ENCODE measurements around the gene GTPBP3.
A peak's percentile ranks its signal among the peaks of the same experiment; 100 is the strongest.
"Not testable (repeated sequence)": the region's sequence is repeated elsewhere in the genome, so short reads cannot be mapped to it uniquely, and the experiment has no call there.

The GTPBP3 gene

DNA sequence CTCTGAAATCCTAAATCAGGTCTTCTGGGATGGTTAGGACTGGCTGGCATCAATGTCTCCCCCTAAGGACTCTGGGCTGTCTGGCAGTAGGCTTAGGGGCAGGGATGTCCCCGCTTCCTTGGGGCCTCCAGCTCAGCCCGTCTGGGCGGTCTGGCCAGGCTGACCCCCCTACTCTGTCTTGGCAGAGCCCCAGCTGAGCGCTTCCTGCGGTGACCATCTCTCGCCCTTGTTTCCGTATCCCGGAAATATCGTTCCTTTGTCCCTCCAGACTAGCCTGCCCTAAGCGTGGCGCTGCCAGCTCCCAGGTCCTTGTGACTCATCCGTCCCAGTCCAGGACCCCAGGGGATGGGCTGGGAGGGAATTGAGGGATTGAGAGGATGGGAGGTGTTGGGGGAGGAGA is 11.3 kb downstream of the GTPBP3 start:
- no peak for DNase-seq

DNA sequence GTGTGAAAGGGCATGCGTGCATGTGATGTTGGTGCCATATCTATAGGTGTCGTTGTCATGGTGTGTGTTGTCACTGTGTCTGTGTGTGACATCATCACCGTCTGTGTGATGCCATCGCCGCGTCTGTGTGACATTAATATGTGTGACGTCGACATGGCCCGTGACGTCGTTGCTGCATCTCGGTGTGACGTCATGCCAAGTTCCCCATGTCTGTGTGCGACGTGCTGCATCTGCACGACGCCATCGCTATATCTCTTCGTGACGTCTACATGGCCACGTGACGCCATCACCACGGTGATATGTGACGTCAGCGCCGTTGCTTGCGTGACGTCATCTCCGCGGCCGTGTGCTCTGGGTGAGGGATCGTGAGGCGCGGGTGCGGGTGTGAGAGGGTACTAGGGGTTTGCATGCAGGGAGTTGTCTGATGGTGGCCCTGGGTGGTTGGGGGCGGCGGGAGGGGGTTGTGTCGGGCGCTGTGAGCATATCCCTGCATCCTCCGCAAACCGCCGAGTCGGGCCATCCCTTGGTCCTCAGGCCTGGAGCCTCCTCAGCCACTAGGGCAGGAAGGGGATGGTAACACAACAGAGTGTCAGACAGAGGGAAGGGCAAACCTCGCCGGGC is 14.6 kb downstream of the GTPBP3 start:
- no peak for DNase-seq

DNA sequence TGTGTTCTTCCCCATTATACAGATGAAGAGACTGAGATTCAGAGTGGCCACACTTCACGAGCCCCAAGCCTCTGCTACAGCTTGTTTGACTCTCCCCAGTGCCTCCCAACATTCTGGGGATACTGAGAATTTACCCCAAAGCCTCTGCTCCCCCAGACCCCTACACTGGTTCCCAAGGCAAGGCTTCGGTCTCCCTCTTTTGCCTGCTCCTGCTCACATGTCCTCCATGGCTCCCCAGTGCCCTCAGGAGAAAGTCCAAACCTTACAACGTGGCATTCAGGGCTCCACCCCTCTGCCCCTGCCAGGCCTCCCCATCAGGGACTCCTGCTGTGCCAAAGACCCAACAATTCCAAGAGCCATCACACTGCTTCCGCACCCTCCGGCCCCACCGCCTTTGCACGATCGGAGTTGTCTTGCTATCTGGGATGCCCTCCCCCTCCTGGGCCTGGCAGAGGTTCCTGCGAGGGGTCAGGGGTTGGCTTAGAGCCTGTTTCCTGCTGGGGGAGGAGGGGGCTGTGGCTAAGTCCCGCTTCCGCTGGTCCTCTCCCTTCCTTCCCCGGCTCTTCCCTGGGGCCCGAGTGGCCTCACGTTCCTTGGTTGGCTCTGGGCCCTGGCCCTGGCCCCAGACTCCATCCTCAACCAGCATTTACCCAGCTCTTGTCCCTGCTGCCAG is 15.4 kb downstream of the GTPBP3 start:
- DNase-seq = no peak

DNA sequence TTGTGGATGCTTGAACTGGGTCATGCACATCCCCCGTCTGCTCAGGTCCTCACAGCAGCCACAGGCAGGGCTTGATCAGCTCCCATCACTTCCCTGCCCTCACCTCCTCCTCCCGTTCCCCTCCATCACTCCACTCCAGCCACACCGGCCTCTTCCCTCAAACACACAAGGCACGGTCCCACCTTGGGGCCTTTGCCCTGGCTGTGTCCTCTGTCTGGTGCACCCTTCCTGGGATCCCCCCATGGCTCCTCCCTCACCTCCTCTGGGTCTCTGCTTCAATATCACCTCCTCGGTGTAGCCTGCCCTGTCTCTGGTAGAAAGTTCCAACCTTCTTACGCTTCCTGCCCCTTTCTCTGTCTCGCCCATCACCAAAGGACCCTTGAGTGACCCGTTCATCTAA is 16.0 kb downstream of the GTPBP3 start:
- no peak for DNase-seq

DNA sequence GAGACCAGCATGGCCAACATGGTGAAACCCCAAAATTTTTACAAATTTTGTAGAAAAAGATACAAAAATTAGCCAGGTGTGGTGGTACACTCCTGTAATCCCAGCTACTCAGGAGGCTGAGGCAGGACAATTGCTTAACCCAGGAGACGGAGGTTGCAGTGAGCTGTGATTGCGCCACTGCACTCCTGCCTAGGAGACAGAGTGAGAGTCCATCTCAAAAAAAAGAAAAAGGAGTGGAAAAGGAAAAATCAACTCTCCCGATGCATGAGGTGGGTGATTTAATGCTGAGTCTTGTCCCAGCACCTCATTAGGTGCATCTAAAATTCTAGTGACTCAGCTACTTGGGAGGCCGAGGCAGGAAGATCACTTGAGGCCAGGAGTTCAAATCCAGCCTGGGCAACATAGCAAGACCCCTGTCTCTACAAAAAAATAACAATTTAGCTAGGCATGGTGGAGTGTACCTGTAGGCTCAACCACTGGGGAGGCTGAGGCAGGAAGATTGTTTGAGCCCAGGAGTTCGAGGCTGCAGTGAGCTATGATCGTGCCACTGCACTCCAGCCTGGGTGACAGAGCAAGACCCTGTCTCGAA is 19.8 kb downstream of the GTPBP3 start:
- no peak for DNase-seq

DNA sequence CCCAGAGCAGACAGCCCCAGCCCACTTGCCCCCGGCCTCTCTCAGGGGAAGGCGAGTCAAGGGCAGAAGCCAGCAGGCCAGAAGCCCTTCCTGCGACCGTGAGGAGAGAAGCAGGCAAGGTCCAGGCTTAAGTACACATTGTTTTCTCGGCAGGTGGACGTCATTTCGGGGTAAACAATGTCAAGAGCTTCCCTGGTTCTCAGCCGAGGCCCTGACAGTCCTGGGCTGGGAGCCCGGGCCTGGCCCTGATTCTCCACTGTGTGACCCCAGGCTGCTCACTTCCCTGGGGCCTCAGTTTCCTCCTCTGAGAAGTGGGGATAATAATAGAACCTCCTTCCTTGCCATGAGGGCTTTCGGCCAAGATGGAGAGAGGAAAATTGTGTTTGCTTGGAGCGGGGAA is 20.4 kb downstream of the GTPBP3 start:
- no peak for DNase-seq

DNA sequence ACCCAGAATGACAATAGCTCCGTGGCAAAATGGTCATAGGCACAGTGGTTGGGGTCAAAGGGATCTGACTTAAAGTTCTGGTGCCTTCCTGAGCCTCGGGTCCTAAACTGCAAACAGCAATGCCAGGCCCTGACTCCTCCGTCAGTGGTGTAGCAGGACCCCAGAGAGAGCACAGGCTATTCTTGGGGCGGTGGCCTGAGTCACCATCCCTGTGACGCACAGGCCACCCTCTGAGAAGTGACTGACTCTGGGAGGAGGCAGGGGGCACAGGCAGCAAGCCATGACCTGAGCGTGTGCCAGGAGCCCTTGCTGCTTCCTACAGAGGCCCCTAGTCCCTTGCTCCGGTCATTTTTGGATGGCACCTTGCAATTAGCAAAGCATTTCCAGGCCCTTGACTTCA is 21.0 kb downstream of the GTPBP3 start:
- DNase-seq = no peak

DNA sequence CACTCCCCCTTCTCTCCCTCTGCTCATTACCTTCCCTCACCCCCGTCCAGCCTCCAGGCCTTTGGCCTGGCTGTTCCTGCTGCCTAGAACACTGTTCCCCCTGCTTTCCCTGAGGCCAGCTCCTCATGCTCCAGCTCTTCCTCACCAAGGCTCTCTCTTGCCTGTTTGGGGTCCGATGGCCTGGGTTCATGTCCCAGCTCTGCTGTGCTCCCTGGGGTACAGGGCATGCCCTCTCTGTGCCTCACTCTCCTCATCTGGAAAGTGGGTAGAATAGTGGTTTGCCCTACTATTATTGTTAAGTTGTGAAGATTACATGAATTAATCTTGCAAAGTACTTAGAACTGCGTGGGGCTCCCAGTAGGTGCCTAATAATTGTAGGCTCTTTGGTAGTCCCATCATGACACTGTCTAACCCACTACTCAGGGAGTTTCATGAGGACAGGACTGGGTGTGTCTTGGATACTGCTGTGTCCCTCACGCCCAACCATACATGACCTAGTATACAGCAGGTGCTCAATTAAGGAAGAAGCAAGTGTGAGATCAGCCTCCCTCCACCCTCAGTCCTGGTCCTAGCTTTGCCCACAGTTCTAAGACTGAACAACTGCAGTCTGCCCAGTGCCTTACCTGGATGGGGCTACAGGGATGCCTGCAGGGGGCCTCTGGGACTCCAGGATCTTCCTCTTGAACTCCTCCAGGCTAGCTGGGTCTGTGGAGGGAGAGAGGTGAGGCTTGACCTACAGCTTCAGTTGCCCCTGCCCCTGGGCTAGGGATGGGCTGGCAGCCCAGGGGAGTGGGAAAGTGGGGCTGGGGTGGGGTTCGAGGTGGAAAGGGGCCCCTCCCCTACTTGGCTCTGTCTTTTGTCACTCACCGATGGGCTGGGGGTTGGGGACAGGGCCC is 22.8 kb downstream of the GTPBP3 start:
- DNase-seq = no peak

DNA sequence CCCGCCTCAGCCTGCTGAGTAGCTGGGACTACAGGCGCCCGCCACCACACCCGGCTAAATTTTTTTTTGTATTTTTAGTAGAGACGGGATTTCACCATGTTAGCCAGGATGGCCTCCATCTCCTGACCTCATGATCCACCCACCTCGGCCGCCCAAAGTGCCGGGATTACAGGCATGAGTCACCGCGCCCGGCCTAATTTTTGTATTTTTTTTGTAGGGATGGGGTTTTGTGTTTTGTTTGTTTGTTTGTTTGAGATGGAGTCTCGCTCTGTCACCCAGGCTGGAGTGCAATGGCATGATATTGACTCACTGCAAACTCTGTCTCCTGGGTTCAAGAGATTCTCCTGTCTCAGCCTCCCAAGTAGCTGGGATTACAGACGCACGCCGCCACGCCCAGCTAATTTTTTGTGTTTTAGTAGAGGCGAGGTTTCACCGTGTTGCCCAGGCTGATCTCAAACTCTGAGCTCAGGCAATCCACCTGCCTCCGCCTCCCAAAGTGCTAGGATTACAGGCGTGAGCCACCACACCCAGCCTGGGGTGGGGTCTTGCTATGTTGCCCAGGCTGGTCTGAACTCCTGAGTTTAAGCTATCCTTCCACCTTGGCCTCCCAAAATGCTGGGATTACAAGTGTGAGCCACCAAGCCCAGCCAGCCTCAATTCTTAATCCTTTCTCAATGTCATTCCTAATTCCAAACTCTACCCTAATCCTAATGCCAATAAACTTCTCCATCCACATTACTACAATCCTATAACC is 26.7 kb downstream of the GTPBP3 start:
- DNase-seq = not testable (repeated sequence)

DNA sequence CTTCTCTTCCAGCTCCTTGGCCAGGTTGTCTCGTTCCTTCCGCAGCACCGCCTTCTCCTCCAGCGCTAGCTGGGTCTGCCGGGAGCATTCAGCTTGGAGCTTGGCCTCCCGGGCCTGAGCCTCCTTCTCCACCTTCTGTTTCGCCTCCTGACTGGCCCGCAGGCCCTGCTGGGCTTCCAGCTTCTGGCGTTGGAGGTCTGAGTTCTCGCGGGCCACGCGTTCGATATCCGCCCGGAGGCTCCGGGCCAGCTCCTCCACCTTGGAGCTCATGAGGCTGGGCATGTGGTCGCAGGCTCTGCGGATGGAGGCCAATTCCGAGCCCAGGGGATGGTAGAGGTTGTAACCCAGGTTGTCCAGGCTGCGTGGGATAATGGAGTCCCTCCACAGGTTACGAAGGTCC is 28.0 kb downstream of the GTPBP3 start:
- DNase-seq = no peak

DNA sequence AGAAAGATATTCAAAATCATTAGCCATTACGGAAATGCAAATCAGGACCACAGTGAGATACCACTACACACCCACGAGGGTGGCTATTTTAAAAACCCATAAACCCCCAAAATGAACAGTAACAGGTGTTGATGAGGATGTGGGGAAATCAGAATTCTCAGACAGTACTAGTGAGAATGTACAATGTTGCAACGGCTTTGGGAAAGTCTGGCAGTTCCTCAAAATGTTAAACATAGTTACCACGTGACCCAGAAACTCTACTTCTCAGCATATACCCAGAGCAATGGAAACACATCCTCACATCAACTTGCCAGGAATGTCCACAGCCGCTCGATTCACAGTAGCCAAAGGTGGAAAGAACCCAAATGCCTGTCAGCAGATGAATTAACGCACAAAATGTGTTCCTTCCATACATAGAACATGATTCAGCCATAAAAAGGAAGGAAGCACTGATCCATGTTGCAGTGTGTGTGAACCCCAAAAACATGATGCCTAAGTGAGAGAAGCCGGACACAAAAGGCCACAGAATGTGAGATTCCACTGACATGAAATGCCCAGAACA is 32.8 kb downstream of the GTPBP3 start:
- peak; percentile 86 to 96 (median 91) for DNase-seq

DNA sequence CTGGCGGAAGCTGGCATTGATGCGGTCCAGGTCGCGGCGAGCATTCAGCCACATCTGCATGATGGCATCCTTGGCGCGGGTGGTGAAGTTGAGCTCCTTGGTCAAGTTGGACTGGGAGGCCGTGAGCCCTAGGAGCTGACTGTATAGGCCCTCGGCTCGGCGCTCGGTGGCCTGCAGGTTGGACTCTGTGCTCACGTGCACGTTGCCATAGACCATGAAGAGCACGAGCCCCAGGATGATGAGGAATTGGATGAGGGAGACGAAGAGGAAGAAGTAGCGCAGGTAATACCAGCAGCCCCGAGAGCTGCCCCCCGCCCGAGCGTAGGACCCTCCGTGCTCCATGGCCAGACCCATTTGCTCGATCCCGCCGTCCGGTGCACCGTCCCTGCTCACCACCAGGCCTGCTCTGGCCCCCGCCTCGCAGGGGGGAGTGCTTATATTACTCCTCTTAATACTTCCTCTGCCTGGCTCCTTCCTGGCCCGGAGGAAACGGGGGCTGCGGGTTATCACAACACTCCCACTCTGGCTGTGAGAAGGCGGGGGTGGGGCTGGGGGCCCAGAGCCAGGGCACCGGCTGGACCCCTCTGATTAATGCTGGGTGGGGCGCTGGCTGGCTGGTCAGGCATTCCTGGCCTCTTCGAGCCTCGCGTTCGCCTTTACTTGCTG is 39.7 kb downstream of the GTPBP3 start, which contains the start of gene PLVAP:
Gene PLVAP, minus strand, starts transcription at position 408 of the 666 bp plus-strand sequence. Its CDS starts 54 bp downstream, at position 354.
- peak in 2 of 3 donors; percentile 23 to 45 for DNase-seq

DNA sequence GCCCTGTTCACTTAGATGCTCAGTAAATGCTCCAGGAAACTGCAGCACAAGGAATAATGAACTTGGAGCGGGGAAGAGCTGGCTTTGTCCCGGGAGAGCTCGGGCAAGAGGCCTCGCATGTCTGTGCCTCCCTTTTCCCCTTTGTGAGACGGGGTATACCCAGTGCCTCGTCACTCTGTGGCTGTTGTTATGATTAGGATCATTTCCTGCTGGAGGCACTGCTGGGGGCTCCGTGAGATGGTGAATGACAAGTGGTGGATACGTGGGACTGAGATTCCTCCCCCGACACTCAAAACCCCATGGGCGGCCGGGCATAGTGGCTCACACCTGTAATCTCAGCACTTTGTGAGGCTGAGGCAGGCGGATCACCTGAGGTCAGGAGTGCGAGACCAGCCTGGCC is 40.9 kb downstream of the GTPBP3 start:
- no peak for DNase-seq

DNA sequence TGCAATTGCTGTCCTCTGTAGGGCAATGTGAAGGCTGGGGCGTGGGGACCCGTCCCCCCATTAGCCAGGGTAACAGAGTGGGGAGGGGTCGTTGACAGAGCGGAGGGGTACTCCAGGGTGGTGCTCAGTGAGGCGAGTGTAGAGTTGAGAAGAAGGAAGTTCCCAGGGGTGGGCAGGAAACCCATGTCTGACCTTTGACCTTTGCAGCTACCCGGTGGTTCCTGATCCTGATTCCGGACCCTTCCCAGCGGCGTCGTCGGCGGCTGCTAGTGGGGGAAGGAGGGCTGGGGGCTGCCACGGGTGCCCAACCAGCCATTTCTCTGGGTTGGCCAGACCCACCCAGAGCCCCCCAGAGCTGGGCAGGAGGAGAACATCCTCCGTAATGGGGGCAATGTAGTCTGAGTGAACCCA is 41.9 kb downstream of the GTPBP3 start:
- no peak for DNase-seq

DNA sequence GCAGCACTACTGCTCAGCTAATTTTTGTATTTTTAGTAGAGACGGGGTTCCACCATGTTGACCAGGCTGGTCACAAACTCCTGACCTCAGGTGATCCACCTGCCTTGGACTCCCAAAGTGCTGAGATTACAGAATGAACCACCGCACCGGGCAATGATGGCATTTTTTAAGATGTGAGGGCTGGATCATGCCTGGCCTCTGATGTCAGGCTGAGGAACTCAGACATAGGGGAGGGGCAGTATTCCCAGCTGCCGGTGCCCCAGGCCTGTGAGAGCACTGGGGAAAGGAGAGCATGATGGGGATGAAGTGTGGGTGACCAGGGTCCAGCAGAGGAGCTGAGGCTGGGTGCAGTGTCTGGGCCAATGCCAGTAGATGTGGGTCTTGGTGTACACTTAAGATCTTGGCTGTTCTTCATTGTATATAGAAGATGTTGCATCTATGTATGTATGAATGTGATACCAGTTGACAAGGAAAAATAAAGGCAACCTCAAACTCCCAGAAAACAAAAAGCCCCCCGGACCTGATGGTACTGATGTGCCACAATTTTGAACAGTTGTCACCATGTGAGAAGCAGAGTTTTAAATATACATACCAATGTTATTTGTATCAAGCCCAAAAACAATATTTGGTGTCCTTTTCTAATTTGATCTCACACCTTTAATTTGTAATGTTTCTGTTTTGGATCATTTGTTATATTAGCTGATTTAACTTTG is 43.2 kb downstream of the GTPBP3 start:
- no peak for DNase-seq

DNA sequence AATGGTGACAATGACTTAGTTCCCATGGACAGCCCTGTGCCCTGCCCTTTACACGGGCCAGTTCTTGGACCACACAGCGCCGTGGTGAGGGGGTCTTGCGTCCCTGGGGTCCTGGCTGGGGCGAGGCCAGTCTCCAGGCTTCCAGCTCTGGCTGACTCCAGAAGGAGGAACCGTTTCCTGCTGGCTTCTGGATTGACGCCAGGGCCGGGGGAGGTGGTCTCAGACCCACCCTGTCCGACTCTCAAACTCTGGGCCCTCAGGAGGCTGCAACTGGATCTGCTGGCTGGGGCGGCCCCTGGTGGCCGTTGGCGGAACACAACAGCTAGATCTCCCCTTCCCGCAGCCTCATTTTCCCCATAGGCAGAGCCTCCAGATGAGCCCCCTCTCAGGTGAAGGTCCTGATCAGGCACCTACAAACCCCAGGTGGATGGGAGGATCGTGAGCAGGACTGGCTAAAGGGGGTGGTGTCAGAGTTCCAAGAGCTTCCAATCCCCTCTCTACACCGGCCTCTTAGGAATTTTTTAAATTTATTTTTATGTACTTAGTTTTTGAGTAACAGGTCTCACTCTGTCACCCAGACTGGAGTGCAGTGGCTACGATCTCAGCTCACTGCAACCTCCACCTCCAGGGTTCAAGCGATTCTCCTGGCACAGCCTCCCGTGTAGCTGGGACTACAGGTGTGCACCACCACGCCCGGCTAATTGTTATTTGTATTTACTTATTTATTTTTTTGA is 48.7 kb downstream of the GTPBP3 start:
- peak; percentile 67 to 85 (median 73) for DNase-seq

DNA sequence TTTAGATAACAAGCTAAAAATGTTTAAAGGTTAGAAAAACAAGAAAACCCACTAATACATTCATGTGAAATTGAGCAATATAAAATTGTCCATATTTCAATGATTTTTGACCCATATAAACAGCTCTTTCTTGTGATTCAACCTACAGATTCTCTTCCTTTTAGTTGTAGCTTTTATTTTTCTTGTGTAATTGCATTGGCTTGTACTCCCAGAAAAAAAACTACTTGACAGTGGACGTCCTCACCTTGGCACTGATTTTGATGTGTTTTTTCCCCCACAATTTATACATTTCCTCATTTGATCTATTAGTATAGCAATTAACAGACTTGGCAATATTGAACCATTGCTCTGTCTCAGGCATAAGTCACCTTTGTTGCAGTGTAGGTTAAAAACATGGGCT is 51.9 kb downstream of the GTPBP3 start:
- DNase-seq = no peak

DNA sequence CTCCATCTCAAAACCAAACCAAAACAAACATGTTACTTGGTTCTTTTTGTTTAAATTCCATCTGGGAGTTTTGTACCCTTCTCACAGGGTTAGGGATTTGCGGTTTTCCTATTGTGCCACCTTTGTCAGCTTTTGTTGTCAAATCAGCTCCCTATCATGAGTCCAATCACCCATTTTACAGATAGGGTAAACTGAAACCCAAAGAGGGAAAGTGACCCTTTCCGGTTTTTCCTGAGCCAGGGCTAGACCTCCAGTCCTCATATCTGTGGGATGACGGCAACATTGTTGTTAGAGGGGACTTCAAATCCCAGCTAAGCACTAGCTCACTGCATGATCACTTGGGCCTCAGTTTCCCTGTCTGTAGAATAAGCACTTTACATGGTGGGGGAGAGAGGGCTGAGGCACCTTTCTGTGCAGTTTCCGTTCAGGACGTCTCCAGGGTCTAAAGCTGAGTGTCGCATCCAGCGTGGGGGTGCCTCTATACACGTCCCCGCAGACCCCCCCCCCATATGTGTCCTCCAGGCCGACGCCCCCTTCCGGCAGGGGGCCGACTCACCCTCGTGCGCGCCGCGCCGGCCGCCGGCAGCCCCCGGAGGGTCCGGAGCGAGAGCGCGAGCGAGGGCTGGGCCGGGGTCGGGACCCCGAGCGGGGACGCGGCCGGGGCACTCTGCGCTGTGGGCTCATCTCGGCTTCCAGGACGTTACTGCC is 52.8 kb downstream of the GTPBP3 start:
- peak in 1 of 3 donors; percentile 19 for DNase-seq

DNA sequence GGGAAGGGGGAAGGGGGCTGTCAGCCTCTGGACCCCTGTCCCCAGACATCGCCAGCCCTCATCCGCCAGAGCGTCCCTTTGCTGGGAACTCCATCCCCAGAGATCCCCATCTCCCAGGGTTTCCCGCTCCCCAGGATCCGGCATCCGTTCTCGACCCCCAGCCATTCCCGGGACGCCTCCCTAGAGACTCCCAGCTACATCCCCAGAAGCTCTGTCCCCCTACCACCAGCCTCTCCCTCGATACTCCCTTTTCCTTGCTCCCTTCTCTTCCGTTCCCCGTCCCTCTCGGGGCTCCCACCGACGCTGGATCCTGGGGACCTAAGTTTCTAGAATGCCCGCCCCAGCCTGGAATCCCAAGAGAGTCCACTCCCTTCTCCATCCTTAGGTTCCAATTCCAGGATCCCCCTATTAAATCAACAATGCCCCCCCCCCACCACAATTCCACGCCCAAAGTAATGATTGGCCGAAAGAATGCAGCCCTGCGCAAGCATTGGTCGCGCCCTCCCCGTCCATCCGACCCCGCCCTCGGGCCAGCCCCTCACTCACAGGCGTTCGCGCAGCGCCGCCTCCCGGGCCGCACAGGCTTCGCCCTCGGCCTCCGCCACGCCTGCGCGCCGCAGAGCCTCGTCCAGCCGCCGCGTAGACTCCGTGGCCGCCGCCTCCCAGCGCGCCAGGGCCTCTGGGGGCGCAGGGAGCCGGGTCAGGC is 53.5 kb downstream of the GTPBP3 start:
- DNase-seq = peak; percentile 94 to 99 (median 96)

Data from suppressor macrophage treated with lipopolysaccharide for 1 hour (primary cell).